A549 (cell line): ENCODE data around the gene ARGFX. TPM values are rescaled to one million over a fixed set of nuclear protein-coding genes. Genes with fewer than 3 reads are reported as not detected.
"Not testable (repeated sequence)": the region's sequence is repeated elsewhere in the genome, so short reads cannot be mapped to it uniquely, and the experiment has no call there.

Experiments used
- ATAC-seq, 2 experiments: fragments of 200-7000 bp in 1 of 2; fragments of >200 bp in 1 of 2; cut with Nextera tagmentation in 1 of 2; cut with Tn5 transposase in 1 of 2; 3 replicates each; pipeline versions ENCODE4 v1.8.0 to v1.9.1; 2018 to 2020; ENCODE audit warnings: mild to moderate bottlenecking in 1 of 2, moderate library complexity in 1 of 2
- CTCF ChIA-PET: fragments of 300-600 bp; sonication (Branson Sonifier 250); formaldehyde crosslinking; extraction: SDS; loops from one replicate; lab custom pipeline; 2021; ENCODE audit warnings: antibody characterized with exemption, inconsistent platforms; lab: Yijun Ruan, JAX
- POLR2A ChIA-PET: fragments of 350-600 bp; formaldehyde crosslinking; extraction: SDS; loops from one replicate; lab custom pipeline; 2021; ENCODE audit warnings: antibody characterized with exemption, inconsistent platforms; lab: Yijun Ruan, JAX
- DNase-seq, 2 experiments: peaks; one replicate each; pipeline versions ENCODE4 v3.0.0 to v3.0.0-alpha.2; 2011 to 2016; ENCODE audit warnings: low read depth in 1 of 2, low spot score in 1 of 2
- FAIRE-seq: peaks from 2 replicates; lab custom pipeline; 2011; peaks lifted over from hg19 to GRCh38; lab: Jason Lieb, UNC
- H3K27ac ChIP-seq, 2 experiments: fragments of >200 bp; sonication (Bioruptor Twin); formaldehyde crosslinking; 3 replicates each; pipeline ENCODE4 v1.5.1; 2016 to 2017
- H3K4me1 ChIP-seq: fragments of >200 bp; sonication (Bioruptor Twin); formaldehyde crosslinking; 3 replicates; pipeline ENCODE4 v1.6.1; 2016
- H3K4me2 ChIP-seq: fragments of >200 bp; sonication (Bioruptor Twin); formaldehyde crosslinking; 3 replicates; pipeline ENCODE4 v1.6.1; 2016
- H3K4me3 ChIP-seq: fragments of >200 bp; sonication (Bioruptor Twin); formaldehyde crosslinking; 3 replicates; pipeline ENCODE4 v1.5.1; 2016
- H3K9me3 ChIP-seq: fragments of >200 bp; sonication (Bioruptor Twin); formaldehyde crosslinking; 3 replicates; pipeline ENCODE4 v1.6.1; 2016
- ATOH8 ChIP-seq: fragments of 250-450 bp; sonication (Bioruptor Pico); IDR thresholded peaks from 2 replicates; pipeline ENCODE4 v1.5.0; 2020; ENCODE audit warnings: low read depth, mild to moderate bottlenecking, moderate library complexity
- CBX2 ChIP-seq: fragments of 200-600 bp; sonication (generic); IDR thresholded peaks from 2 replicates; pipeline ENCODE4 v1.6.1; 2016; ENCODE audit warnings: low read depth, mild to moderate bottlenecking, borderline replicate concordance
- CBX8 ChIP-seq: fragments of 200-600 bp; sonication (generic); IDR thresholded peaks from 2 replicates; pipeline ENCODE4 v1.6.1; 2016
- EHMT2 ChIP-seq: fragments of 200-600 bp; sonication (generic); IDR thresholded peaks from 2 replicates; pipeline ENCODE4 v1.6.1; 2016; ENCODE audit warnings: antibody characterized with exemption, low read depth, mild to moderate bottlenecking, moderate library complexity
- FOSB ChIP-seq: fragments of 250-450 bp; sonication (Bioruptor Pico); IDR thresholded peaks from 2 replicates; pipeline ENCODE4 v1.5.0; 2020; ENCODE audit warnings: mild to moderate bottlenecking, moderate library complexity
- HEYL ChIP-seq: fragments of 250-450 bp; sonication (Bioruptor Pico); IDR thresholded peaks from 2 replicates; pipeline ENCODE4 v1.8.0; 2021; ENCODE audit warnings: mild to moderate bottlenecking, moderate library complexity
- HOXB5 ChIP-seq: fragments of 250-450 bp; sonication (Bioruptor Pico); IDR thresholded peaks from 2 replicates; pipeline ENCODE4 v1.5.0; 2020; ENCODE audit warnings: mild to moderate bottlenecking, moderate library complexity
- KDM1A ChIP-seq: fragments of 200-600 bp; sonication (generic); IDR thresholded peaks from 2 replicates; pipeline ENCODE4 v1.6.1; 2016; ENCODE audit warnings: low read depth, mild to moderate bottlenecking
- MAFK ChIP-seq: fragments of 450-650 bp; IDR thresholded peaks from 2 replicates; pipeline ENCODE4 v1.6.1; 2014; ENCODE audit not compliant: partially characterized antibody
- MAX ChIP-seq: IDR thresholded peaks from 2 replicates; pipeline ENCODE4 v1.6.1; 2012
- PHF8 ChIP-seq: fragments of 200-600 bp; sonication (generic); IDR thresholded peaks from 2 replicates; pipeline ENCODE4 v1.6.1; 2016; ENCODE audit warnings: low read depth, mild to moderate bottlenecking, antibody characterized with exemption, moderate library complexity, borderline replicate concordance
- RARB ChIP-seq: fragments of 250-450 bp; sonication (Bioruptor Pico); IDR thresholded peaks from 2 replicates; pipeline ENCODE4 v1.8.0; 2021; ENCODE audit warnings: mild to moderate bottlenecking, moderate library complexity
- RNF2 ChIP-seq: fragments of 200-600 bp; sonication (generic); IDR thresholded peaks from 2 replicates; pipeline ENCODE4 v1.6.1; 2016; ENCODE audit warnings: low read depth, mild to moderate bottlenecking, antibody characterized with exemption, moderate library complexity, borderline replicate concordance
- SREBF2 ChIP-seq: fragments of 450-650 bp; IDR thresholded peaks from 2 replicates; pipeline ENCODE4 v1.6.1; 2014; ENCODE audit warnings: mild to moderate bottlenecking, moderate library complexity
- USF2 ChIP-seq: fragments of 450-650 bp; IDR thresholded peaks from 2 replicates; pipeline ENCODE4 v1.6.1; 2014; ENCODE audit warnings: antibody characterized with exemption
- ZC3H11A ChIP-seq: fragments of 450-650 bp; IDR thresholded peaks from 2 replicates; pipeline ENCODE4 v1.6.1; 2014; ENCODE audit warnings: antibody characterized with exemption, mild to moderate bottlenecking
- WGBS: methylation state at CpG from one replicate; pipeline ENCODE4 v1.1.6; 2017; ENCODE audit errors: missing lambda C conversion rate; 5-methylcytosine and 5-hydroxymethylcytosine counted together
- polyA plus RNA-seq, 4 experiments: library from polyadenylated mRNA; depleted of rRNA in 3 of 4; stranded (reverse); fragments of >200 nt; fragmentation: RNase III in 1 of 4; extraction: RNeasy Plus Mini Kit Qiagen cat#74134 plus additional on column Dnase treatment in 1 of 4; gene quantifications; 2 replicates in 3 of 4; 3 replicates in 1 of 4; pipeline ENCODE4 v1.2.3, GENCODE V29; 2011 to 2017

The ARGFX gene
- polyA plus RNA-seq, 2 of the 4 experiments (the other 2 are of a cell fraction): not detected

DNA sequence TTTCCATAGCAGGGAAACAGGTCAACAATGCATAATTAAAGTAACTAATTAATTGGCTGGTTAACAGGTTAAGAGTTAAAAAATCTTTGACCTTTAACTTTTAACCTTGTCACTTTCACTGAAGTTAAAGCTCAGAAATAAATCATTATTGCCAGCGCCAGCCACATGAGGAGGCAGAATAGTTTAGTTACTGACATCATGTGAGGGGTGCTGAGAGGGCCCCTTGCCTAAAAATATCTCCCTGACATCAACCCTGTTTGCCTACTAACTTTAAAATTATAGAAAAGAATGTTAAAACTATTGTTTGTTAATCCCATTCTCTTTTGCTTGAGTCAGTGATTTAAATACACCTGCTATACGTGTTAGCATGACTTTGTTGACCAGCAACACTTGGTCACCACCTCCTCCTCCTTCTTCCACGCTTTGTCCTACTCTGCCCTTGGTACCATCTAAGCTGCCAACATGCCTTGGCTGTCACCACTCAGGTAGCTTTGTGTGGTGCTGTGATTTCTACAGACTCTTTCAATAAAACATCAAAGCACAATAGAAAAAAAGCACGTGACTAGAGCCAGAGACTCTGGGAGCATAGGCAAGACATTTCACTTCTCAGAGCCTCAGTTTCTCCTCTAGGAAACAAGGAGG is 28.1 kb downstream of the ARGFX start:
- H3K27ac ChIP-seq: no peak overlapping the region
- TF ChIP-seq CBX2: no peak
- no peak for TF ChIP-seq MAFK
- TF ChIP-seq RNF2: no peak
- TF ChIP-seq PHF8: no peak
- no peak for TF ChIP-seq ZC3H11A
- TF ChIP-seq KDM1A: no peak
- TF ChIP-seq HEYL: no peak
- no peak for TF ChIP-seq USF2
- WGBS: 59% methylated on average over 4 of the region's 4 CpGs
- ATAC-seq (no peak), FAIRE-seq (no peak), DNase-seq (no peak)
- no peak overlapping the region for H3K4me3 ChIP-seq
- H3K4me2 ChIP-seq: no peak overlapping the region
- H3K9me3 ChIP-seq: no peaks in the 10 kb centered on the region
- CTCF ChIA-PET: no interaction called here
- POLR2A ChIA-PET: no interaction called here
- H3K4me1 ChIP-seq: no peaks in the 10 kb centered on the region

- ATAC-seq (no peak), DNase-seq (no peak), FAIRE-seq (no peak)
- TF ChIP-seq CBX8 (no peak), SREBF2 (no peak), RARB (CRISPR knock-in tag) (no peak), FOSB (no peak), MAX (no peak)
- 76% methylated on average over 2 of the region's 2 CpGs for WGBS
- no peaks in the 10 kb centered on the region for H3K9me3 ChIP-seq
- H3K4me3 ChIP-seq: no peak overlapping the region
- no peak overlapping the region for H3K4me2 ChIP-seq
- no peak overlapping the region for H3K27ac ChIP-seq
- POLR2A ChIA-PET: no interaction called here
- no peaks in the 10 kb centered on the region for H3K4me1 ChIP-seq
- CTCF ChIA-PET: interaction anchor here (0.7 to 1.0 kb wide), 2 partner anchors 8 to 53 kb away, joined by 3 read pairs; partner anchors contain the start of gene POLQ
These were observed 30.8 kb downstream of the ARGFX start for GRCh38 chr3:121598564-121598963.

- FAIRE-seq, H3K4me2 ChIP-seq, CTCF ChIA-PET, H3K9me3 ChIP-seq, H3K4me3 ChIP-seq, DNase-seq, H3K4me1 ChIP-seq, H3K27ac ChIP-seq, POLR2A ChIA-PET, ATAC-seq: not testable (repeated sequence)
- 59% methylated on average over 2 of the region's 2 CpGs for WGBS
These were observed 32.2 kb downstream of the ARGFX start for GRCh38 chr3:121599900-121600299.

GRCh38 chr3:121601212-121601812 is 33.6 kb downstream of the ARGFX start:
- Histone ChIP-seq H3K4me3 (no peak overlapping the region), H3K9me3 (no peaks in the 10 kb centered on the region), H3K27ac (no peak overlapping the region), H3K4me2 (no peak overlapping the region), H3K4me1 (no peaks in the 10 kb centered on the region)
- TF ChIP-seq KDM1A (no peak), ATOH8 (CRISPR knock-in tag) (no peak), EHMT2 (no peak), HOXB5 (no peak), SREBF2 (no peak)
- ChIA-PET CTCF (interaction anchor here (0.7 to 0.8 kb wide), 4 partner anchors 16 to 525 kb away, joined by 3 to 4 read pairs (median 4); no protein-coding TSS in a partner anchor), POLR2A (no interaction called here)
- FAIRE-seq (no peak), ATAC-seq (peak in 1 of 2 experiments; percentile 28; a peak in 1 of 6 replicates), DNase-seq (no peak)
- WGBS: 32% methylated on average over 4 of the region's 4 CpGs
